PC-3 (cell line): ENCODE results near the gene PACRG.

ENCODE experiments used
- EZH2 ChIP-seq: fragments of 300-600 bp; sonication (generic); IDR thresholded peaks from one replicate; pipeline ENCODE4 v1.6.1; 2017; ENCODE audit warnings: antibody characterized with exemption, mild to moderate bottlenecking, low read length; ENCODE audit not compliant: unreplicated experiment
- EZH2phosphoT487 ChIP-seq: fragments of 300-600 bp; sonication (generic); IDR thresholded peaks from 2 replicates; pipeline ENCODE4 v1.6.1; 2018; ENCODE audit warnings: mild to moderate bottlenecking, antibody characterized with exemption, low read length, borderline replicate concordance
- TF ChIP-seq, protein P1 (sequence below): fragments of 300-600 bp; sonication (generic); conservative IDR thresholded peaks from 2 replicates; pipeline ENCODE4 v1.5.1; 2017; ENCODE audit warnings: antibody characterized with exemption, low read depth, mild to moderate bottlenecking, low read length

DNA sequence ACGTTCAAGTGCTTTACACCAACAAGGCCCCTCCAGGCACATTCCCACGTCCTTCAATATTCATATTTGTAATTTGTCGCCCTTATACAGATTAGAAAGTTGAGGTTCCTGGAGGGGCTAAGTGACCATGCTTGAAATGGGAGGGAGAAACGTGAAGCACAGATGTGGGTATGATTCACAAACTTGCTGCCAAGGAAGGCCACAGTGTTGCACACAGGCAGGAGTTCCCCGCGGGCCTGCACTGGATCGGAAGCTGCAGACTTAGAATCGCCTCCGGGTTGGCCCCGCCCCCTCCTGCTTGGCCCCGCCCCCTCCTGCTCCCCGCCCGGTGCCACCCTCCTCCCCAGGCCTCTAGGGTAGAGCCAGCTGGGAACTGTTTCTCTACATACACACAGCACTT is 628.5 kb downstream of the PACRG start:
- TF ChIP-seq, protein P1, sequence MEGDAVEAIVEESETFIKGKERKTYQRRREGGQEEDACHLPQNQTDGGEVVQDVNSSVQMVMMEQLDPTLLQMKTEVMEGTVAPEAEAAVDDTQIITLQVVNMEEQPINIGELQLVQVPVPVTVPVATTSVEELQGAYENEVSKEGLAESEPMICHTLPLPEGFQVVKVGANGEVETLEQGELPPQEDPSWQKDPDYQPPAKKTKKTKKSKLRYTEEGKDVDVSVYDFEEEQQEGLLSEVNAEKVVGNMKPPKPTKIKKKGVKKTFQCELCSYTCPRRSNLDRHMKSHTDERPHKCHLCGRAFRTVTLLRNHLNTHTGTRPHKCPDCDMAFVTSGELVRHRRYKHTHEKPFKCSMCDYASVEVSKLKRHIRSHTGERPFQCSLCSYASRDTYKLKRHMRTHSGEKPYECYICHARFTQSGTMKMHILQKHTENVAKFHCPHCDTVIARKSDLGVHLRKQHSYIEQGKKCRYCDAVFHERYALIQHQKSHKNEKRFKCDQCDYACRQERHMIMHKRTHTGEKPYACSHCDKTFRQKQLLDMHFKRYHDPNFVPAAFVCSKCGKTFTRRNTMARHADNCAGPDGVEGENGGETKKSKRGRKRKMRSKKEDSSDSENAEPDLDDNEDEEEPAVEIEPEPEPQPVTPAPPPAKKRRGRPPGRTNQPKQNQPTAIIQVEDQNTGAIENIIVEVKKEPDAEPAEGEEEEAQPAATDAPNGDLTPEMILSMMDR: no peak
- TF ChIP-seq EZH2: no peak
- TF ChIP-seq EZH2phosphoT487: no peak
